K562 treated with DMSO at 1 percent for 48 hours (cell line): Measurements from ENCODE around the gene GPX4. TPM values are rescaled to one million over a fixed set of nuclear protein-coding genes. Genes with fewer than 3 reads are reported as not detected.

ENCODE experiments used
- total RNA-seq: library from RNA; unstranded; fragments of 300-600 nt; gene quantifications from 2 replicates; pipeline ENCODE4 v1.2.3, GENCODE V29; 2022; ENCODE audit warnings: low replicate concordance; ENCODE audit errors: extremely low read depth

Gene GPX4
- not detected in 2 replicates for total RNA-seq

GRCh38 chr19:1103708-1104310 lies at the start of gene GPX4:
Gene GPX4 (plus strand): TSS chr19:1103994. CDS start chr19:1104044, 50 bp downstream.

GRCh38 chr19:1066748-1067340 lies 37.0 kb upstream of the GPX4 start, which contains the start of gene ARHGAP45:
Gene ARHGAP45 (plus strand): TSS chr19:1067167. CDS start chr19:1067406, 239 bp downstream.

GRCh38 chr19:1094978-1095701 lies 8.7 kb upstream of the GPX4 start, which contains the start of gene POLR2E:
Gene POLR2E (minus strand): TSS chr19:1095375. CDS start chr19:1095315, 60 bp downstream.

Other genes starting within 250 kb of the GPX4 start
- gene CFD, start 244.3 kb upstream of the GPX4 start, total RNA-seq, result not detected in 2 replicates
- gene MED16, start 210.8 kb upstream of the GPX4 start, total RNA-seq, result not detected in 2 replicates
- not detected in 2 replicates for gene RNU6-9, start 210.5 kb upstream of the GPX4 start, total RNA-seq
- not detected in 2 replicates for gene R3HDM4, start 190.8 kb upstream of the GPX4 start, total RNA-seq
- gene KISS1R, start 186.7 kb upstream of the GPX4 start, total RNA-seq, result not detected in 2 replicates
- gene ARID3A, start 178.0 kb upstream of the GPX4 start, total RNA-seq, result not detected in 2 replicates
- not detected in 2 replicates for gene WDR18, start 119.6 kb upstream of the GPX4 start, total RNA-seq
- gene GRIN3B, start 103.6 kb upstream of the GPX4 start, total RNA-seq, result not detected in 2 replicates
- 230 TPM in 1 of 2 replicates, not detected in the other for gene TMEM259, start 82.9 kb upstream of the GPX4 start, total RNA-seq
- not detected in 2 replicates for gene RNU6-2, start 82.5 kb upstream of the GPX4 start, total RNA-seq
- gene CNN2, start 77.4 kb upstream of the GPX4 start, total RNA-seq, result not detected in 2 replicates
- gene ABCA7, start 63.9 kb upstream of the GPX4 start, total RNA-seq, result 154 TPM in 1 of 2 replicates, not detected in the other
- gene ARHGAP45, start 36.8 kb upstream of the GPX4 start, total RNA-seq, result 355 TPM in 1 of 2 replicates, not detected in the other
- gene POLR2E, start 8.6 kb upstream of the GPX4 start, total RNA-seq, result 472 TPM in 1 of 2 replicates, not detected in the other
- gene SBNO2, start 70.3 kb downstream of the GPX4 start, total RNA-seq, result 203 TPM in 1 of 2 replicates, not detected in the other
- gene STK11, start 101.8 kb downstream of the GPX4 start, total RNA-seq, result 700 TPM in 1 of 2 replicates, not detected in the other
- gene CBARP, start 134.0 kb downstream of the GPX4 start, total RNA-seq, result not detected in 2 replicates
- not detected in 2 replicates for gene ATP5F1D, start 137.8 kb downstream of the GPX4 start, total RNA-seq
- gene MIDN, start 144.6 kb downstream of the GPX4 start, total RNA-seq, result not detected in 2 replicates
- gene CIRBP, start 165.3 kb downstream of the GPX4 start, total RNA-seq, result not detected in 2 replicates
- gene FAM174C, start 171.5 kb downstream of the GPX4 start, total RNA-seq, result not detected in 2 replicates
- not detected in 2 replicates for gene EFNA2, start 181.9 kb downstream of the GPX4 start, total RNA-seq